K562 (cell line): ENCODE results near the gene FOXN1. TPM values are rescaled to one million over a fixed set of nuclear protein-coding genes. Genes with fewer than 3 reads are reported as not detected.

ENCODE experiments used
- ARHGAP35 ChIP-seq: fragments of 450-650 bp; IDR thresholded peaks from 2 replicates; pipeline ENCODE4 v1.6.1; 2018; ENCODE audit not compliant: partially characterized antibody
- ARID2 ChIP-seq: fragments of 450-650 bp; IDR thresholded peaks from 2 replicates; pipeline ENCODE4 v1.6.1; 2017; ENCODE audit warnings: antibody characterized with exemption, mild to moderate bottlenecking
- ATF1 ChIP-seq, 2 experiments: fragments of 450-650 bp in 1 of 2; IDR thresholded peaks; 2 replicates each; pipeline ENCODE4 v1.6.1; 2016; ENCODE audit warnings: missing compliant biosample characterization in 1 of 2, missing genetic modification characterization in 1 of 2
- BACH1 ChIP-seq: fragments of 200-800 bp; sonication (Bioruptor generic); IDR thresholded peaks from 2 replicates; pipeline ENCODE4 v1.6.1; 2016; ENCODE audit warnings: missing genetic modification characterization, missing compliant biosample characterization
- BRF1 ChIP-seq: IDR thresholded peaks from 3 replicates; pipeline ENCODE4 v1.6.1; 2011; ENCODE audit warnings: borderline replicate concordance, mild to moderate bottlenecking; ENCODE audit not compliant: insufficient read length; ENCODE audit errors: extremely low read depth
- CREBBP ChIP-seq: IDR thresholded peaks from one replicate; pipeline ENCODE4 v1.6.1; 2012; ENCODE audit warnings: low read depth, mild to moderate bottlenecking, control low read depth, inconsistent platforms, low read length
- CSDE1 ChIP-seq, 2 experiments: fragments of 450-650 bp; IDR thresholded peaks; 2 replicates each; pipeline ENCODE4 v1.6.1; 2016; ENCODE audit warnings: mild to moderate bottlenecking in 1 of 2
- DLX4 ChIP-seq: fragments of 250-450 bp; sonication (Bioruptor Pico); IDR thresholded peaks from 2 replicates; pipeline ENCODE4 v1.6.1; 2021; ENCODE audit warnings: mild to moderate bottlenecking
- ELF1 ChIP-seq: fragments of 200-800 bp; sonication (Bioruptor generic); IDR thresholded peaks from 2 replicates; pipeline ENCODE4 v1.6.1; 2016; ENCODE audit warnings: missing genetic modification characterization, missing compliant biosample characterization
- FOS ChIP-seq: IDR thresholded peaks from 3 replicates; pipeline ENCODE4 v1.6.1; 2011; ENCODE audit not compliant: insufficient read length; ENCODE audit errors: extremely low read depth
- GATAD2B ChIP-seq: fragments of 450-650 bp; IDR thresholded peaks from 2 replicates; pipeline ENCODE4 v1.6.1; 2017; ENCODE audit warnings: mild to moderate bottlenecking, borderline replicate concordance
- GTF2F1 ChIP-seq: IDR thresholded peaks from 2 replicates; pipeline ENCODE4 v1.6.1; 2011; ENCODE audit warnings: low read depth, low read length, improper control_type of control experiment
- HDAC6 ChIP-seq: IDR thresholded peaks from 2 replicates; pipeline ENCODE4 v1.6.1; 2012; ENCODE audit warnings: low read depth, mild to moderate bottlenecking, control low read depth, inconsistent platforms, low read length, moderate library complexity
- HMGN3 ChIP-seq: IDR thresholded peaks from 2 replicates; pipeline ENCODE4 v1.6.1; 2011; ENCODE audit warnings: borderline replicate concordance, low read depth, mild to moderate bottlenecking, mixed read lengths, low read length; ENCODE audit not compliant: insufficient read length; ENCODE audit errors: extremely low read depth
- MAZ ChIP-seq, 2 experiments: fragments of 450-650 bp in 1 of 2; sonication (generic) in 1 of 2; formaldehyde crosslinking; IDR thresholded peaks in 1 of 2; conservative IDR thresholded peaks in 1 of 2; 2 replicates each; pipeline versions ENCODE4 v1.4.0 to v1.5.0; 2020; ENCODE audit warnings: mild to moderate bottlenecking in 1 of 2, missing genetic modification reagents in 1 of 2
- MYNN ChIP-seq, 2 experiments: sonication (generic); formaldehyde crosslinking in 1 of 2; IDR thresholded peaks; 2 replicates each; pipeline versions ENCODE4 v1.5.0 to v1.6.1; 2016 to 2020; ENCODE audit warnings: antibody characterized with exemption in 1 of 2, missing genetic modification reagents in 1 of 2
- PHB ChIP-seq: fragments of 250-450 bp; sonication (Bioruptor Pico); IDR thresholded peaks from 2 replicates; pipeline ENCODE4 v1.5.0; 2021
- PHF20 ChIP-seq: fragments of 450-650 bp; IDR thresholded peaks from 2 replicates; pipeline ENCODE4 v1.6.1; 2018; ENCODE audit not compliant: partially characterized antibody
- PHF21A ChIP-seq: fragments of 450-650 bp; IDR thresholded peaks from 2 replicates; pipeline ENCODE4 v1.6.1; 2017; ENCODE audit warnings: low read depth, borderline replicate concordance
- POU5F1 ChIP-seq: fragments of 150-350 bp; IDR thresholded peaks from 2 replicates; pipeline ENCODE4 v1.6.1; 2014; ENCODE audit warnings: borderline replicate concordance, low read length, low read depth, mild to moderate bottlenecking; ENCODE audit not compliant: partially characterized antibody
- RUNX1 ChIP-seq: sonication (generic); IDR thresholded peaks from 2 replicates; pipeline ENCODE4 v1.6.1; 2016; ENCODE audit warnings: antibody characterized with exemption, low read depth
- SLC30A9 ChIP-seq: fragments of 250-450 bp; sonication (Bioruptor Pico); IDR thresholded peaks from 2 replicates; pipeline ENCODE4 v1.8.0; 2022; ENCODE audit warnings: mild to moderate bottlenecking, moderate library complexity
- SMAD4 ChIP-seq: fragments of 250-450 bp; sonication (Bioruptor Pico); conservative IDR thresholded peaks from 2 replicates; pipeline ENCODE4 v1.8.0; 2021; ENCODE audit warnings: inconsistent platforms, mild to moderate bottlenecking, moderate library complexity
- SMARCA4 ChIP-seq: fragments of 450-650 bp; IDR thresholded peaks from 2 replicates; pipeline ENCODE4 v1.6.1; 2016
- SMARCE1 ChIP-seq: fragments of 450-650 bp; IDR thresholded peaks from 2 replicates; pipeline ENCODE4 v1.7.1; 2016; ENCODE audit warnings: mild to moderate bottlenecking
- SRF ChIP-seq, 2 experiments: fragments of 250-450, 450-650 bp in 1 of 2; sonication (Bioruptor Pico) in 1 of 2; sonication (generic) in 1 of 2; formaldehyde crosslinking; IDR thresholded peaks; 2 replicates each; pipeline versions ENCODE4 v1.5.0 to v1.5.1; 2020 to 2022; ENCODE audit warnings: mild to moderate bottlenecking in 1 of 2, missing genetic modification reagents in 1 of 2
- TAF15 ChIP-seq: fragments of 200-400 bp; formaldehyde crosslinking; IDR thresholded peaks from 2 replicates; pipeline ENCODE4 v1.6.1; 2017; ENCODE audit warnings: mild to moderate bottlenecking, low read depth, low read length, moderate library complexity
- TCF7L2 ChIP-seq: fragments of 150-350 bp; IDR thresholded peaks from 2 replicates; pipeline ENCODE4 v1.6.1; 2016; ENCODE audit warnings: low read depth, mild to moderate bottlenecking, low read length, moderate library complexity
- ZEB2 ChIP-seq: fragments of 450-650 bp; IDR thresholded peaks from 2 replicates; pipeline ENCODE4 v1.6.1; 2016
- ZNF124 ChIP-seq: sonication (generic); formaldehyde crosslinking; IDR thresholded peaks from 2 replicates; pipeline ENCODE4 v1.8.1; 2022; ENCODE audit warnings: missing genetic modification reagents
- ZNF253 ChIP-seq: fragments of 250-450 bp; sonication (Bioruptor Pico); conservative IDR thresholded peaks from 2 replicates; pipeline ENCODE4 v1.6.1; 2021; ENCODE audit warnings: mild to moderate bottlenecking
- ZNF282 ChIP-seq: sonication (generic); formaldehyde crosslinking; IDR thresholded peaks from 2 replicates; pipeline ENCODE4 v1.8.1; 2023; ENCODE audit warnings: missing genetic modification reagents
- ZNF584 ChIP-seq: fragments of 200-800 bp; sonication (Bioruptor generic); IDR thresholded peaks from 2 replicates; pipeline ENCODE4 v1.6.1; 2016; ENCODE audit warnings: low read depth, mild to moderate bottlenecking, missing genetic modification characterization, missing compliant biosample characterization
- polyA plus RNA-seq, 8 experiments: library from polyadenylated mRNA; depleted of rRNA in 4 of 8; stranded (reverse) in 5 of 8; unstranded in 3 of 8; fragments of >200 nt; fragmentation: Nextera tagmentation in 2 of 8; fragmentation: Illumina TruSeq in 1 of 8; extraction: Ambion mirVana in 2 of 8; extraction: Trizol in 1 of 8; gene quantifications; 2 replicates each; pipeline versions ENCODE4 v1.2.1 to v1.2.3, GENCODE V29; 2011 to 2014; ENCODE audit warnings: inconsistent platforms in 1 of 8, missing spikeins in 1 of 8
- total RNA-seq, 7 experiments: library from RNA; depleted of rRNA in 6 of 7; stranded (reverse); fragments of >200 nt in 6 of 7; fragmentation: Illumina TruSeq in 2 of 7; extraction: Trizol in 2 of 7; gene quantifications; 2 replicates each; pipeline versions ENCODE4 v1.2.1 to v1.2.3, GENCODE V29; 2011 to 2021; ENCODE audit warnings: low replicate concordance in 1 of 7

FOXN1 gene
- total and polyA plus RNA-seq, 9 of the 15 experiments (the other 6 are each of a cell fraction or from before 2014, with no cell fraction given), result not detected

- no peak for TF ChIP-seq ELF1
- no peak for TF ChIP-seq ARID2
- peak; percentile 84; the same call in 1 of the 2 replicates for TF ChIP-seq ZEB2
- no peak for TF ChIP-seq PHF21A
- TF ChIP-seq CREBBP, result no peak
- no peak for TF ChIP-seq ATF1 (CRISPR knock-in tag; IDR thresholded peaks at IDR 0.05)
- TF ChIP-seq ATF1 (tag; IDR thresholded peaks at IDR 0.05), result peak; percentile 46
- TF ChIP-seq FOS, result no peak
- TF ChIP-seq TAF15, result no peak
- TF ChIP-seq SMARCE1, result peak; percentile 91
- TF ChIP-seq MYNN (IDR thresholded peaks at IDR 0.05), result peak; percentile 91
- TF ChIP-seq MYNN (CRISPR knock-in tag; IDR thresholded peaks at IDR 0.05), result no peak
- TF ChIP-seq ZNF584 (CRISPR knock-in tag), result peak; percentile 89; the same call in 1 of the 2 replicates
- no peak for TF ChIP-seq POU5F1
- no peak for TF ChIP-seq ARHGAP35
- no peak for TF ChIP-seq PHB (CRISPR knock-in tag)
- peak; percentile 97 for TF ChIP-seq SMAD4
- no peak for TF ChIP-seq DLX4
- TF ChIP-seq BACH1 (tag), result no peak
- no peak for TF ChIP-seq TCF7L2
- TF ChIP-seq ZNF253 (CRISPR knock-in tag), result no peak
- TF ChIP-seq SMARCA4, result peak; percentile 93
- no peak for TF ChIP-seq PHF20
- TF ChIP-seq MAZ (CRISPR knock-in tag; conservative IDR thresholded peaks at IDR 0.05 in 1 of 2, IDR thresholded peaks at IDR 0.05 in 1 of 2), result peak; percentile 28 to 86; a peak in 3 of 4 replicates
- no peak for TF ChIP-seq BRF1
- TF ChIP-seq ZNF124, result no peak
- no peak for TF ChIP-seq SRF (CRISPR knock-in tag; IDR thresholded peaks at IDR 0.05)
- TF ChIP-seq RUNX1, result peak; percentile 87; the same call in 1 of the 2 replicates
- TF ChIP-seq GATAD2B, result no peak
- TF ChIP-seq CSDE1 (IDR thresholded peaks at IDR 0.05), result no peak
- TF ChIP-seq ZNF282, result no peak
- no peak for TF ChIP-seq GTF2F1
- TF ChIP-seq SLC30A9 (CRISPR knock-in tag), result no peak
- TF ChIP-seq HDAC6, result no peak
- TF ChIP-seq HMGN3, result no peak
Measured at GRCh38 chr17:28527181-28527681, 21.1 kb downstream of the FOXN1 start (continued).
